Progenitor cell of endocrine pancreas (in vitro differentiated cells): ENCODE measurements around the gene DOK7. TPM values are rescaled to one million over a fixed set of nuclear protein-coding genes. Genes with fewer than 3 reads are reported as not detected.

Source experiments
- DNase-seq: peaks from one replicate; pipeline ENCODE4 v3.0.0; 2021; ENCODE audit warnings: low spot score; ENCODE audit not compliant: unreplicated experiment
- H3K27ac Mint-ChIP-seq: 2 replicates; pipeline ENCODE4 v1.8.0; 2021; ENCODE audit warnings: mild to moderate bottlenecking, moderate library complexity, mixed read lengths
- H3K27me3 Mint-ChIP-seq: 2 replicates; pipeline ENCODE4 v1.8.0; 2021; ENCODE audit warnings: mixed read lengths
- H3K36me3 Mint-ChIP-seq: 2 replicates; pipeline ENCODE4 v1.8.0; 2022; ENCODE audit warnings: mixed read lengths; ENCODE audit not compliant: insufficient read depth
- H3K4me1 Mint-ChIP-seq: 2 replicates; pipeline ENCODE4 v1.8.0; 2021; ENCODE audit warnings: low read depth, mixed read lengths
- H3K4me3 Mint-ChIP-seq: 2 replicates; pipeline ENCODE4 v1.8.0; 2021; ENCODE audit warnings: low read depth, mild to moderate bottlenecking, moderate library complexity, mixed read lengths
- H3K9me3 Mint-ChIP-seq: 2 replicates; pipeline ENCODE4 v1.8.0; 2021; ENCODE audit warnings: low read depth, mixed read lengths
- CTCF ChIP-seq: fragments of 200-600 bp; sonication (generic); IDR thresholded peaks from one replicate; pipeline ENCODE4 v1.5.0; 2021; ENCODE audit warnings: antibody characterized with exemption, mild to moderate bottlenecking; ENCODE audit not compliant: unreplicated experiment
- total RNA-seq: library from RNA; stranded (reverse); gene quantifications from 2 replicates; pipeline ENCODE4 v1.2.1, GENCODE V29; 2021

The DOK7 gene
- total RNA-seq, 1 donor from 2014 or later = not detected

DNA sequence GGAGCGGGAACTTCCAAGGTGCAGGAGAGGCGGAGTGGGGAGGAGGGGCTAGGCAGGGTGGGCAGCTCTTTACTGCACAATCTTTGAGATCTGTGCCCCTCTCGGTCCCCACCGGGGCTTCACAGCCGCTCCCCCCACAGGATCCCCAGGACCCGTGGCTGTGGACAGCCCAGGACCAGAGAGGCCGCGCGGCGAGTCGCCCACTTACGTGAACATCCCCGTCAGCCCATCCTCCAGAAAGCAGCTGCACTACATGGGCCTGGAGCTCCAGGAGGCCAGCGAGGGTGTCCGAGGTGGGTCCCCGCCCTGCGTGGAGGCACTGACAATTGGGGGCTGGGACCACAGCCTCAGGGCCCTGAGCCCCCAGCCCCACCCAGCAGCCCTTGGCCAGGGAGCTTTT lies 37.0 kb downstream of the DOK7 start:
- H3K36me3 Mint-ChIP-seq = peaks cover 4% of the 10 kb centered on the region

DNA sequence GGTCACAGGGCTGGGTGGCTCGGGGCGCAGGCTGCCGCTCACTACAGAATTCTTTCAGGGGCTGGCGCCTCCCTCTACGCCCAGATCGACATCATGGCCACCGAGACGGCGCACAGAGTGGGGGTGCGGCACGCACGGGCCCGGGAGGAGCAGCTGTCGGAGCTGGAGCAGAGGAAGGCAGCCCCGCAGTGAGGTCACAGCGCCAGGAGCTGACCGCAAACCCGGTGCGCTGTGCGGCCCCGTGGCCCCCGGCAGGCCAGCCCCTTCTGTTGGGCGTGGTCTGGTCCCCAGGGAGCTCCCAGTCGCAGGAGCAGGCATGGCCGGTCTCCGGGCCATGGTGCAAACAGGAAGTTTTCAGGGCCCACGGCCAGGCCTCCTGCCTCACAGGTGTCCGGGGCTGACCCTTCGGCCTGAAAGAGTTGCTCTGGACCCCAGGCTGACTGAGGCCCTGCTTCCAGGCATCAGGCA lies 37.6 kb downstream of the DOK7 start:
- TF ChIP-seq CTCF = no peak
- Mint-ChIP-seq H3K27me3 (no peaks in the 10 kb centered on the region), H3K4me3 (no peak overlapping the region), H3K9me3 (no peaks in the 10 kb centered on the region), H3K36me3 (peaks cover 6% of the 10 kb centered on the region), H3K4me1 (no peaks in the 10 kb centered on the region), H3K27ac (no peak overlapping the region)
- no peak for DNase-seq

More for the DNA sequence above, 37.0 kb downstream of the DOK7 start:
- Mint-ChIP-seq H3K27ac (no peak overlapping the region), H3K4me3 (no peak overlapping the region), H3K4me1 (no peaks in the 10 kb centered on the region), H3K27me3 (peaks cover 2% of the 10 kb centered on the region), H3K9me3 (no peaks in the 10 kb centered on the region)
- DNase-seq = no peak
- no peak for TF ChIP-seq CTCF

DNA sequence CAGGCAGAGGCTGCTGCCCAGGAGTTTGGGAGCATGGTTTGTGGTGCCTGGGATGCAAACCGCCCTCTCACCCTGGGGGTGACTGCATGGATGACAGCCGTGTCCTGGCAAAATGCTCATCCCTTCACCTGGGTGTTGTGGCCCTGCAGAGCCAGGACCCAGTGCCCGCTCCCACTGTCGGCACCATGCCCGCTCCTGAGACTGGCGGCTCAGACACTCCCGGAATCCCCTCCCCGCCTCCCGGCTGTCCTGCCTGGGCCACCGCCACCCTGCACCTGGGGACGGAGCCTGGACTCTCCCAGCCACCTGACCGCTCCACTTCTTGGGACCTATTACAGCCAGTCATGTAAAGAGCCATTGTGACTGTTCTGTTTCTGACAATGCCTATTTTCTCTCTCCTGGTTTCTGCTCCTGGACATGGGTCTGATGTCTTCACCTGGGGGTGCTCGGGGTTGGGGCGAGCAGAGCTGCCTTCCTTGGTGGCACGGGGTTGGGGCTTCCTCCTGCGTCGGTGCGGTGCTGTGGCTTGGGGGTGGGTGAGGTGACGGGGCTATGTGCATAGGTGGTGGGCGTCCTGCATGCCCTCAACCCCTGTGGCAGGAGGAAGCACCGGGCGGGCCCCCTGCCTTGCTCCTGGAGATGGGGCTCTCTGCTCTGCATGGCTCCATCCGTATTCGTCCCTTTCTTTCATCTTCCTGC lies 38.2 kb downstream of the DOK7 start:
- no peak overlapping the region for H3K4me3 Mint-ChIP-seq
- no peak for DNase-seq
- TF ChIP-seq CTCF = no peak
- peaks cover 7% of the 10 kb centered on the region for H3K36me3 Mint-ChIP-seq
- no peaks in the 10 kb centered on the region for H3K4me1 Mint-ChIP-seq
- H3K27me3 Mint-ChIP-seq = no peaks in the 10 kb centered on the region
- H3K27ac Mint-ChIP-seq = no peak overlapping the region
- no peaks in the 10 kb centered on the region for H3K9me3 Mint-ChIP-seq

DNA sequence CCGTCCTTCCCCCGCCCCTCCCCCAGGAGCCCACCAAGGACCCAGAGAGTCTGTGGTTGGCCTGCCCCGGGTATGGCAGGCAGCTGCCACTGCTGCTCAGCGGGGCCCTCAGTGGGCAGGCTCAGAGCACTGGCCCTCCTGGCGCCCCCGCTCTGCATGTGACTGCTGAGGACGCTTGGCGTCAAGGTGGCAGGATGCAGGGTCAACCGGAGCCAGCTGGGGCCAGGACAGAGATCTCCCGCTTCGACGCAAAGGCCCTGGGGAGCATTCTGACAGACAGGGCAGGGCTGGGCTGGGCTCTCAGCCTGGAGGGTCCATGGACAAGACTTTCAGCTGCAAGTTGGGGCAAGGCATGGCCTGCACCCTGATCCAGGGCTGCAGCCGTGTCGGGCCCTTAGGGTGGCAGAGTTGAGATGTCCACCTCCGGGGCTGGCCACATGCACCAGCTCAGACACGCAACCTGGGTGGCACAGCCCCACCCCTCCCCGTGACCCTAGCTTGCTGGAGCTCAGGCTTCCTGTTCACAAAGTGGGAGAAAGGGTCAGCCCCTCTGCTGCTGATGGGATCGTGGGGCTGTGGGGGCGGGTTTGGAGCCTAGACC lies 38.8 kb downstream of the DOK7 start:
- H3K27ac Mint-ChIP-seq = no peak overlapping the region
- no peak for TF ChIP-seq CTCF
- no peak overlapping the region for H3K4me3 Mint-ChIP-seq
- no peaks in the 10 kb centered on the region for H3K27me3 Mint-ChIP-seq
- H3K9me3 Mint-ChIP-seq = no peaks in the 10 kb centered on the region
- no peaks in the 10 kb centered on the region for H3K4me1 Mint-ChIP-seq
- no peak for DNase-seq
- H3K36me3 Mint-ChIP-seq = peaks cover 7% of the 10 kb centered on the region

DNA sequence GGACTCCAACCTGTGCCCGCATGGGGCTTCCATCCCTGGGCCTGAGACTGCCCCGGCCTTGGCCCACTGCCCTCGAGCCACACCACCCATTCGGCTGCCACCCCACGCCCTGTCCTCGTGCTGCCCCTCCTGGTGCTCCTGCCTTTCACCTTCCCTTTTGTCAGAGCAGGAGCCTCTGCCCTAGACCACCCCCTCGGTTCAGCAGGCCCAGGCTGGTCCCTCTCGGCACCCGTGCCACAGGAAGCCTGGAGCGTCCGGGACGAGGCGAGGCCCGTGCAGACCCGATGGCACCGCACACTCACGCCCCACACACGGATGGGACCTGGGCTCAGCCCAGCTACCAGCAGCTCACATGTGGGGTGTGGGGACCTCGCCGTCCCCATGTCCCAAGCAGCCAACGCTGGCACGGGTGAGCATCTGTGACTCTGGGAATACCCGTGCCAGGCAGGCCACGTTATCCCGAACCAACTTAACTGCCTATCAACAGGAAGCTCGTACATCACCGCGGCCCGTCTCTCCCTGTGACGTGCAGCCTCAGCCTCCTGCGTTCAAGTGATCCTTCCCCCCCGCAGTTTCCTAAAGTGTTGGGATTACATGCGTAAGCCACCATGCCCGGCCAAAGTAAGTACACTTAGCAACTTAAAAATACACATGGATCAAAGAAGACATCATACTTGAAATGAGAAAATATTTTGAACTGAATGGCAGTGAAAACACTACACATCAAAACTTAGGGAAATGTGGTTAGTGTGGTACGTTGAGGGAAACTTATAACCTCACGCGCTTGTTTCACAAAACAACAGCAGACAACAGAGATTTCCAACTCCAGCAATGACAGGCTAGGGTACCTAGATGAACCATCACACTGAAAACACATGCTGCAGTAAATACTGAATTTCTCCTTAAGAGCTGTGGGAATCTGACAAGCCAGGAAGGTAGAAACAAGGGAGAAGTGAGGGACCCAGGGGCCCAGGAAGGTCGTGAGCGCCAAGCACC lies 40.1 kb downstream of the DOK7 start:
- Mint-ChIP-seq H3K36me3 (peaks cover 12% of the 10 kb centered on the region), H3K4me3 (no peak overlapping the region), H3K9me3 (no peaks in the 10 kb centered on the region), H3K27ac (no peak overlapping the region), H3K4me1 (no peaks in the 10 kb centered on the region), H3K27me3 (no peaks in the 10 kb centered on the region)
- no peak for TF ChIP-seq CTCF
- DNase-seq = no peak
